Endothelial cell (in vitro differentiated cells): ENCODE results near the gene ARHGAP32. TPM values are rescaled to one million over a fixed set of nuclear protein-coding genes. Genes with fewer than 3 reads are reported as not detected.
"Not testable (repeated sequence)": the region's sequence is repeated elsewhere in the genome, so short reads cannot be mapped to it uniquely, and the experiment has no call there.

Experiments used
- DNase-seq: peaks from one replicate; pipeline ENCODE4 v3.0.0; 2021; ENCODE audit warnings: low spot score
- H3K27ac Mint-ChIP-seq: one replicate; pipeline ENCODE4 v1.8.0; 2021; ENCODE audit warnings: mixed read lengths, inconsistent platforms; ENCODE audit not compliant: unreplicated experiment
- H3K27me3 Mint-ChIP-seq: one replicate; pipeline ENCODE4 v1.8.0; 2021; ENCODE audit warnings: mild to moderate bottlenecking, moderate library complexity, mixed read lengths, inconsistent platforms; ENCODE audit not compliant: unreplicated experiment
- H3K36me3 Mint-ChIP-seq: one replicate; pipeline ENCODE4 v1.8.0; 2021; ENCODE audit warnings: mild to moderate bottlenecking, low read depth, mixed read lengths, inconsistent platforms; ENCODE audit not compliant: unreplicated experiment
- H3K4me1 Mint-ChIP-seq: one replicate; pipeline ENCODE4 v1.8.0; 2021; ENCODE audit warnings: mild to moderate bottlenecking, mixed read lengths, inconsistent platforms; ENCODE audit not compliant: unreplicated experiment
- H3K4me3 Mint-ChIP-seq: one replicate; pipeline ENCODE4 v1.8.0; 2021; ENCODE audit warnings: mild to moderate bottlenecking, mixed read lengths, inconsistent platforms; ENCODE audit not compliant: unreplicated experiment
- H3K9me3 Mint-ChIP-seq: one replicate; pipeline ENCODE4 v1.8.0; 2021; ENCODE audit warnings: mixed read lengths, inconsistent platforms; ENCODE audit not compliant: unreplicated experiment
- CTCF ChIP-seq: fragments of 200-600 bp; sonication (generic); IDR thresholded peaks from one replicate; pipeline ENCODE4 v1.5.0; 2021; ENCODE audit warnings: antibody characterized with exemption; ENCODE audit not compliant: unreplicated experiment
- total RNA-seq: library from RNA; stranded (reverse); fragmentation: NEBNext Ultra II Directional; extraction: Animal tissue kit (Norgen Biotek cat#: 25700); gene quantifications from one replicate; pipeline ENCODE4 v1.2.1, GENCODE V29; 2021; ENCODE audit not compliant: unreplicated experiment

The ARHGAP32 gene
- total RNA-seq, 1 donor from 2014 or later: 14.5 TPM

DNA sequence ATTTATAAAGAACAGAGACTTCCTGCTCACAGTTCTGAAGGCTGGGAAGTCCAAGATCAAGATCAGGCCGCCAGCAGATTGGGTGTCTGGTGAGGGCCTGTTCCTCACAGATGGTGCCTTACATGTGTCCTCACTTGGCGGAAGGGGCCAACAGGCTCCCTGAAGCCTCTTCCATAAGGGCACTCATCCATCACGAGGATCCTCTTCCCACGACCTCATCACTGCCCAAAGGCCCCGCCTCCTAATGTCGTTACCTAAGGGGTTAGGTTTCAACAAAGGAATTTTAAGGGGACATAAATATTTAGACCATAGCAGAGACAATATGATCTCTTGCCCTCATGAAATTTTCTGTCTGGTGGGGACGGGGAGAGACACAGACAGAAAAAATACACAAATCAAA, 268.0 kb downstream of the ARHGAP32 start:
- no peak for TF ChIP-seq CTCF
- no peak for DNase-seq
- Mint-ChIP-seq H3K4me3 (no peak overlapping the region), H3K4me1 (peaks cover 7% of the 10 kb centered on the region), H3K36me3 (no peaks in the 10 kb centered on the region), H3K27me3 (peaks cover 11% of the 10 kb centered on the region), H3K9me3 (peaks cover 4% of the 10 kb centered on the region), H3K27ac (no peak overlapping the region)

DNA sequence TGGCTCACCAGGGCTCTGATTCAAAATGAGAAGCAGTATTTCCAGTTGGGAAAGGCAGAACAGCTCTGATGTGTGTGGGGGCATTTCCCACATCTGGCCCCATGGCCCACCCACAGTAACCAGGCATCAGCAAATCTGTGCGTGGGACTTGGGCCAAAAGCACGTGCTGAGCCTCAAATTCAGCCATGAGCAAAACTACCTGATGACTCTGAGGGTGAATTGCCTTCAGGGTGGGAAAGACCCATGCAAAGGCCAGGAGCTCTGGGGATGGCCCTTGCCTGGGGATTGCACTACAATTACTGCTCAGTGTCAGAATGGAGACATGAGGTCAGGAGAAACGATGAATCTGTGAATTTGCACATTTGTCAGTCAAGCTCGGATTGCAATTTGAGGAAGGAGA, 270.3 kb downstream of the ARHGAP32 start:
- Mint-ChIP-seq H3K27me3 (peaks cover 14% of the 10 kb centered on the region), H3K4me3 (no peak overlapping the region), H3K27ac (no peak overlapping the region), H3K4me1 (peaks cover 4% of the 10 kb centered on the region), H3K36me3 (no peaks in the 10 kb centered on the region), H3K9me3 (peaks cover 4% of the 10 kb centered on the region)
- no peak for DNase-seq
- TF ChIP-seq CTCF: no peak

DNA sequence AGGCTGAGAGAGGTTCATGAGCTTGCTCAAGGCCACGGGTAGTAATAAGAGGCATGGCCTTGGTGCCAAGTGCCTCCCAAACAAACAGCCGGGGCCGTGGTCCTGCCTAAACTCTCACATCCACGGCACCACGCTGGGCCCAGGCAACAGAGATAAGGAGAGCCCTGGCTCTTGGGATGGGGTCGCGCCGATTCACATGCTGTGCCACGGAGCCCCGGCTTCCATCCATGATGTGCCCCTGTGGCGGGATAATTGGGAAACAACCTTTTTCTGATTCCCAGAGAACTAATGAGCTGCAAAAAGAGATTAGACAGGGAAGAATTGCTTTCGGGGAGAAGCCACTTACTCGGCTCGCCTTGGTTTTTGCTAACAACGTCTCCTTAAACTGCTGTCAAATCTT, 271.5 kb downstream of the ARHGAP32 start:
- peaks cover 12% of the 10 kb centered on the region for H3K27me3 Mint-ChIP-seq
- no peak overlapping the region for H3K4me3 Mint-ChIP-seq
- DNase-seq: no peak
- H3K27ac Mint-ChIP-seq: no peak overlapping the region
- peaks cover 4% of the 10 kb centered on the region for H3K9me3 Mint-ChIP-seq
- TF ChIP-seq CTCF: no peak
- peaks cover 4% of the 10 kb centered on the region for H3K4me1 Mint-ChIP-seq
- H3K36me3 Mint-ChIP-seq: peaks cover 5% of the 10 kb centered on the region

- H3K4me1 Mint-ChIP-seq, H3K9me3 Mint-ChIP-seq, H3K27ac Mint-ChIP-seq, DNase-seq, H3K36me3 Mint-ChIP-seq, H3K4me3 Mint-ChIP-seq: not testable (repeated sequence)
- H3K27me3 Mint-ChIP-seq: peaks cover 11% of the 10 kb centered on the region
Measured at GRCh38 chr11:128919635-128920034, 272.5 kb downstream of the ARHGAP32 start.

GRCh38 chr11:128919216-128919615, 272.9 kb downstream of the ARHGAP32 start:
- no peak for TF ChIP-seq CTCF
- H3K4me3 Mint-ChIP-seq: peak overlapping the region; percentile 37
- peaks cover 14% of the 10 kb centered on the region for H3K27me3 Mint-ChIP-seq
- H3K27ac Mint-ChIP-seq: no peak overlapping the region
- no peak for DNase-seq
- peaks cover 5% of the 10 kb centered on the region for H3K36me3 Mint-ChIP-seq
- H3K4me1 Mint-ChIP-seq: peaks cover 4% of the 10 kb centered on the region
- H3K9me3 Mint-ChIP-seq: peaks cover 4% of the 10 kb centered on the region
